Common myeloid progenitor, CD34-positive (primary cell): ENCODE data around the gene MARVELD1. TPM values are rescaled to one million over a fixed set of nuclear protein-coding genes. Genes with fewer than 3 reads are reported as not detected.

ENCODE experiments used
- CTCF ChIA-PET: fragments of 350-600 bp; sonication (Branson Sonifier 250); formaldehyde crosslinking; loops from one replicate; lab custom pipeline; 2021; ENCODE audit warnings: antibody characterized with exemption; lab: Charles Lee
- POLR2A ChIA-PET: fragments of 350-600 bp; sonication (Branson Sonifier 250); formaldehyde crosslinking; loops from one replicate; lab custom pipeline; 2021; ENCODE audit warnings: antibody characterized with exemption; lab: Charles Lee
- DNase-seq, 3 donors: peaks; one replicate each; pipeline versions ENCODE4 v3.0.0 to v3.0.0-alpha.2; 2013
- H3K27ac ChIP-seq, 2 experiments: 1 replicate in 1 of 2; 2 replicates in 1 of 2; pipeline ENCODE4 v1.7.0; 2013; ENCODE audit warnings: inconsistent platforms in 2 of 2, low read length in 2 of 2, mild to moderate bottlenecking in 2 of 2, low read depth in 1 of 2, moderate library complexity in 1 of 2; ENCODE audit not compliant: severe bottlenecking in 2 of 2, insufficient read depth in 1 of 2, poor library complexity in 1 of 2
- H3K27me3 ChIP-seq, 5 experiments: replicated peaks in 2 of 5; 1 replicate in 3 of 5; 2 replicates in 2 of 5; pipeline versions ENCODE4 v1.6.1 to v1.7.0; 2013; ENCODE audit warnings: low read length in 4 of 5, mild to moderate bottlenecking in 2 of 5, moderate library complexity in 2 of 5, inconsistent platforms in 1 of 5; ENCODE audit not compliant: insufficient read depth in 5 of 5, control insufficient read depth in 4 of 5
- H3K36me3 ChIP-seq, 4 experiments: 1 replicate in 2 of 4; 2 replicates in 2 of 4; pipeline versions ENCODE4 v1.6.1 to v1.7.0; 2013; ENCODE audit warnings: low read length in 3 of 4, control low read depth in 1 of 4, mild to moderate bottlenecking in 1 of 4; ENCODE audit not compliant: control insufficient read depth in 4 of 4, insufficient read depth in 4 of 4
- H3K4me1 ChIP-seq, 4 experiments: 1 replicate in 3 of 4; 2 replicates in 1 of 4; pipeline versions ENCODE4 v1.6.1 to v1.7.1; 2013; ENCODE audit warnings: low read length in 3 of 4, mild to moderate bottlenecking in 3 of 4, control low read depth in 1 of 4, inconsistent platforms in 1 of 4, moderate library complexity in 1 of 4; ENCODE audit not compliant: control insufficient read depth in 4 of 4, insufficient read depth in 4 of 4; ENCODE audit errors: control extremely low read depth in 1 of 4
- H3K4me3 ChIP-seq, 7 experiments: 1 replicate in 4 of 7; 2 replicates in 3 of 7; pipeline versions ENCODE4 v1.5.1 to v1.7.0; 2013; ENCODE audit warnings: mild to moderate bottlenecking in 7 of 7, low read length in 6 of 7, moderate library complexity in 6 of 7, inconsistent platforms in 2 of 7, low read depth in 2 of 7, control low read depth in 1 of 7; ENCODE audit not compliant: insufficient read depth in 4 of 7, control insufficient read depth in 1 of 7; ENCODE audit errors: extremely low read depth in 1 of 7
- H3K9me3 ChIP-seq, 5 experiments: 1 replicate in 4 of 5; 2 replicates in 1 of 5; pipeline versions ENCODE4 v1.6.1 to v1.7.1; 2013; ENCODE audit warnings: low read length in 4 of 5, mild to moderate bottlenecking in 2 of 5, inconsistent platforms in 1 of 5, low read depth in 1 of 5, moderate library complexity in 1 of 5; ENCODE audit not compliant: control insufficient read depth in 4 of 5, insufficient read depth in 2 of 5; ENCODE audit errors: control extremely low read depth in 1 of 5
- WGBS: methylation state at CpG from one replicate; pipeline ENCODE4 v1.1.5; 2013; ENCODE audit not compliant: insufficient coverage; 5-methylcytosine and 5-hydroxymethylcytosine counted together
- polyA plus RNA-seq: library from polyadenylated mRNA; unstranded; fragments of 120-200 nt; gene quantifications from one replicate; pipeline ENCODE4 v1.2.1, GENCODE V29; 2013

Gene MARVELD1
- polyA plus RNA-seq: 38.3 TPM

DNA sequence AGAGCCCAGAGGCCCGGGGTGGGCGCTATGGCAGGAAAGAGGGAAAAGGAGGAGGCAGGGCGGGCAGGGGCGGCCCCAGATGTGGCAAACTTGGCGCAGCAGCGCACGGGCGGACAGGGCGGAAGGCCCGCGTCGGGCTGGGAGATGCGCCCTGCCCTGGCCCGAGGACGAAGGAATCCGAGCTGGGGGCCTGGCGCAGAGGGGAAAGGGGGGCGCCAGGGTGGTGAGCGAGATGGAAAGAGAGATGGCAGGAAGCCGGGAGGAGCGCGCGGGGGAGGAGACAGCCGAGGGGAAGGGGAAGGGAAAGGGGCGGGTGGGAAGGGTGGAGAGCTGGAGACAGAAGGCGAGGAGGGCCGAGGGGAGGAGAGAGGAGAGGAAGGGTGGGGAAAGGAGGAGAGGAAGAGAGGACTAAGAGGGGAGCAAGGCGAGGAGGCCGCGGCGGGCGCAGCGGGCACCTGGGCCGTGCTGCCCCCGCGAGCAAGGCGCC, at the start of gene MARVELD1:
Gene MARVELD1, plus strand, starts transcription at position 392 of the 487 bp plus-strand sequence. CDS start 147 bp downstream, outside the sequence.
- ChIA-PET POLR2A (interaction anchor here (0.5 to 1.2 kb wide), 3 partner anchors 23 to 31 kb away, joined by 3 to 4 read pairs (median 3); no protein-coding TSS in a partner anchor), CTCF (interaction anchor here (4.0 to 21.7 kb wide), 4 partner anchors 11 to 36 kb away, joined by 9 to 623 read pairs (median 29); partner anchors contain the start of genes AVPI1 and ZFYVE27)
- Histone ChIP-seq H3K27ac (peak within 1 kb of the TSS in 1 of 2 experiments; percentile 64), H3K36me3 (peaks cover 0 to 13% (median 8%) of the 10 kb centered on the region in 4 experiments), H3K4me1 (peaks cover 0 to 35% (median 29%) of the 10 kb centered on the region in 4 experiments), H3K4me3 (peak within 1 kb of the TSS; percentile 34 to 80 (median 64)), H3K27me3 (no peaks in the 10 kb centered on the region), H3K9me3 (no peaks in the 10 kb centered on the region)
- peak in 2 of 3 donors; percentile 18 to 39 for DNase-seq
- 1% methylated on average over 34 of the region's 37 CpGs for WGBS

DNA sequence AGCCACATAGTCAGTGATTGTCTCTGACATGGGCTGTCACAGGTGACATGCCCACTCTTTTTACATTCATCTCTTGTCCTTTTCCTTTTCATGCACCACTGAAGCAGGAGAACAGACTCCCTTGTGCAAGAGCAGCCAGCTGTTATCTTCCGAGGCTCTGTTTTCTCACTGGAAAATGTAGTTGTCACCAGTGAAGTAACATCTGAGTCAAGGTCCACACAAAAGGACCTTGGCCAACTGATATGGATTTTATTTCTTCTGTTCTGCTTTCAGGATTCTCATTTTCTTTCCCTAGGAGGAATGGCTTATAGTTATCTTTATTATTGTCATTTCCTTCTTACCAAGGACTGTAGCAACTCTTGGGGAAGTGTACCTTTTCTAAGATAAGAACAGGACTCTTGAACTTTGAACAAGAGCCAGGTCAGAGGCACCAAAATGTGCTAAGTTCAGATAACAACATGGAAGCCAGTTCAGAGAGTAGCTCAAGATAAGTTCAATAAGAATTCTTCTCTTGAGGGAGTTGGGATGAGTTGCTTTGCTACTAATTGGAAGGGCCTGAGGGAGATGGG, 49.2 kb upstream of the MARVELD1 start:
- Histone ChIP-seq H3K27ac (peak overlapping the region in 1 of 2 experiments; percentile 36), H3K9me3 (no peaks in the 10 kb centered on the region), H3K4me3 (peak overlapping the region in 1 of 7 experiments; percentile 24), H3K4me1 (peaks cover 0 to 3% (median 0%) of the 10 kb centered on the region in 4 experiments), H3K36me3 (peaks cover 0 to 16% (median 13%) of the 10 kb centered on the region in 4 experiments), H3K27me3 (no peaks in the 10 kb centered on the region)
- ChIA-PET CTCF (interaction anchor here (1.4 to 2.3 kb wide), 2 partner anchors 12 to 23 kb away, joined by 3 to 9 read pairs; partner anchors contain the start of gene AVPI1), POLR2A (no interaction called here)
- DNase-seq: peak in 2 of 3 donors; percentile 45 to 63
- WGBS: 25% methylated on average over 1 of the region's 1 CpG

DNA sequence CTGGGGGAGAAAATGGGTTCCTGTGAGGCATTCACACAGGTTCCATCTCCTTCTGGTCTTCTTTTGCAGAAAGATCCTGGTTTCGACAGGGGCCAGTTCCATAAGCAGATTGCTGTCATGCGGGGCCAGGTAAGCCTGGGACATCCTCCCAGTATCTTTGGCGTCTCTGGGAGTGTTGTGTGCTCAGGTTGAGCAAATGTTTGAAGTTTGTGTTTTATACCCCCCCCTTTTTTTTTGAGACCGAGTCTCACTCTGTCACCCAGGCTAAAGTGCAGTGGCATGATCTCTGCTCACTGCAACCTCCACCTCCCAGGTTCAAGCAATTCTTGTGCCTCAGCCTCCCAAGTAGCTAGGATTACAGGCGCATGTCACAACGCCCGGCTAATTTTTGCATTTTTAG, 46.5 kb upstream of the MARVELD1 start:
- WGBS: 100% methylated on average over 4 of the region's 7 CpGs
- Histone ChIP-seq H3K4me3 (no peak overlapping the region), H3K36me3 (peaks cover 0 to 22% (median 14%) of the 10 kb centered on the region in 4 experiments), H3K9me3 (no peaks in the 10 kb centered on the region), H3K4me1 (peaks cover 0 to 3% (median 0%) of the 10 kb centered on the region in 4 experiments), H3K27me3 (no peaks in the 10 kb centered on the region), H3K27ac (no peak overlapping the region)
- ChIA-PET CTCF (interaction anchor here (1.5 to 1.9 kb wide), 2 partner anchors 16 to 35 kb away, joined by 4 read pairs; no protein-coding TSS in a partner anchor), POLR2A (no interaction called here)
- DNase-seq: no peak

DNA sequence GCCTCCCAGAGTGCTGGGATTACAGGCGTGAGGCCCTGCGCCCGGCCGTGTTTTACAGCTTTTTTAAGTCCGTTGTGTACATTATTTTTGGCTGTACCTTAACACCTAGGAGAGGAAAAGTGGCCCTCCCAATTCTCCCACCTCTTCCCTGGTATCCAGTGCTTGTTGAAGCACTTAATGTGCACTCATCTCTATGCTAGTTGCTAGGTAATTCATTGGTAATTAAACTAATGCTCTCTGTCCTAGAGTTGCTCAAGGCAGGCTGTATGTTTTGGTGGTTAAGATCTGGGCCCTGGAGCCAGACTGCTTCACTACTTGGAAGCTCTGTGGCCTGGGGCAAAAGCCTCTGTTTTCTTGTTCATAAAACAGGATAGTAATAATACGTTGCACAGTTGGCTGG, 46.1 kb upstream of the MARVELD1 start:
- no peak overlapping the region for H3K27ac ChIP-seq
- no peaks in the 10 kb centered on the region for H3K27me3 ChIP-seq
- peaks cover 0 to 3% (median 0%) of the 10 kb centered on the region in 4 experiments for H3K4me1 ChIP-seq
- POLR2A ChIA-PET: no interaction called here
- H3K9me3 ChIP-seq: no peaks in the 10 kb centered on the region
- CTCF ChIA-PET: interaction anchor here (1.5 to 1.9 kb wide), 2 partner anchors 16 to 34 kb away, joined by 4 read pairs; no protein-coding TSS in a partner anchor
- WGBS: 100% methylated on average over 1 of the region's 6 CpGs
- no peak overlapping the region for H3K4me3 ChIP-seq
- H3K36me3 ChIP-seq: peaks cover 0 to 22% (median 14%) of the 10 kb centered on the region in 4 experiments
- DNase-seq: no peak

DNA sequence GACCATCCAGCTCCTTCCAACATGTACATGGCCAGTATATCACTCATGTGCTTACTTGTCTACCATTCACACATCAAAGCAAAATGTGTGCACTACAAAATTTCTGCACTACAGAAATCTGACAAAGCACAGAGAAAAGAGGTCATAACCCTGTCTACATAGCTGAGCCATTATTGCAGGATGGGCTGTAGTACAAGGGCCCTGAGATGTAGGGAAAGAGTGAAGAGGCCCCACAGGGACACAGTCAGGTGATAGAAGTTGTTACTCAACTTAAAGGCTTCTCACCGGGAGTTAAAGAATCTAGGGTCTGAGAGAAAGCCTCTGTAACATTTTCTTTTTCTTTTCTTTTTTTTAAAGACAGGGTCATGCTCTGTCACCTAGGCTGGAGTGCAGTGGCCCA, 44.0 kb upstream of the MARVELD1 start:
- Histone ChIP-seq H3K27ac (no peak overlapping the region), H3K4me1 (no peaks in the 10 kb centered on the region), H3K27me3 (no peaks in the 10 kb centered on the region), H3K9me3 (no peaks in the 10 kb centered on the region), H3K36me3 (peaks cover 0 to 36% (median 18%) of the 10 kb centered on the region in 4 experiments), H3K4me3 (no peak overlapping the region)
- ChIA-PET POLR2A (no interaction called here), CTCF (interaction anchor here (1.1 to 3.0 kb wide), 5 partner anchors 9 to 123 kb away, joined by 3 to 13 read pairs (median 5); no protein-coding TSS in a partner anchor)
- WGBS: no CpG with 5 or more reads among the region's 1 CpG
- DNase-seq: no peak

DNA sequence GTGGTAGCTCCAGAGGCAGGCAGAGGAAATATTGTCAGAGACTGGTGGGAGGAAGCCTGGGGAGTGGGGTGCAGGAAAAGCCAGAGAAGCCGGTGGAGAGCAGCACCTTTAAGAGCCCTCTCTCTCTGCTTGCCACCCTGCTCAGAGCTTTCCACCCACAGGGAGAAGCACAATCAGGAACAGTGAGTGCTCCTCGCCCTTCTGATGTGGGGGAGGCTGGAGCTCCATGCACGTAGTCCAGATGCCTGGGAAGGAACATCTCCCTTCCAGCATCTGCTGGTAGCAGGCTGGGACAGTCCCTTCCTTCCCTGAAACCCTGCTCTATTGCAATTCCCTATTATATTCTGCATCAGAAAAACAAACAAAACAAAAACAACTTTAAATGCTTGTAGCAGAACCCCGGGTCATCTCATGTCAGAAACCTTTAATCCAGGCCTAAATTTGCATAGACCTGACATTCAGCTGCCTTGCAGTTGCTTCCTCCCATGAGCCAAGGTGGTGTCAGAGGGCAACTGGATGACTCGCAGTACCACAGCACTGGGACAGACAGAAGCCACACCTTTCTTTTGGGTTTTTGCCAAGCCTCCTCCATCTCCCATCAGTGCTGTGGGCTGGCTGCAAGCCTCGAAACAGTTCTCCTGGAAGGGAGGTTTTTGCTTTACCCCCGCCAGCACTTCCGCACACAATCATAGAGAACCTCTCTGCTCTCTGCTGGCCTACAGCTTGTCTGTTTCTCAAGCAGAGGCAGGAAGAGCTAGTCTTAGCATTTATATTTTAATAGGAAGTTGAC, 39.6 kb upstream of the MARVELD1 start:
- Histone ChIP-seq H3K36me3 (peaks cover 0 to 51% (median 29%) of the 10 kb centered on the region in 4 experiments), H3K27ac (no peak overlapping the region), H3K27me3 (no peaks in the 10 kb centered on the region), H3K9me3 (no peaks in the 10 kb centered on the region), H3K4me1 (no peaks in the 10 kb centered on the region), H3K4me3 (no peak overlapping the region)
- WGBS: 88% methylated on average over 4 of the region's 8 CpGs
- DNase-seq: peak in 2 of 3 donors; percentile 25 to 28
- POLR2A ChIA-PET: no interaction called here
- CTCF ChIA-PET: interaction anchor here (1.3 to 7.8 kb wide), 5 partner anchors 9 to 58 kb away, joined by 9 to 58 read pairs (median 49); partner anchors contain the start of gene AVPI1
